H1 (cell line): ENCODE results near the gene EFNA3. TPM values are rescaled to one million over a fixed set of nuclear protein-coding genes. Genes with fewer than 3 reads are reported as not detected.

Experiments used
- CREB1 ChIP-seq: IDR thresholded peaks from 2 replicates; pipeline ENCODE4 v1.6.1; 2012; ENCODE audit warnings: inconsistent platforms
- EGR1 ChIP-seq: IDR thresholded peaks from 2 replicates; pipeline ENCODE4 v1.6.1; 2011; ENCODE audit warnings: low read depth, low read length, borderline replicate concordance
- POLR2A ChIP-seq, 2 experiments: IDR thresholded peaks; 1 replicate in 1 of 2; 2 replicates in 1 of 2; pipeline ENCODE4 v1.6.1; 2011; ENCODE audit warnings: low read depth in 2 of 2, low read length in 2 of 2, mild to moderate bottlenecking in 2 of 2; ENCODE audit errors: control extremely low read depth in 1 of 2
- POLR2AphosphoS5 ChIP-seq: IDR thresholded peaks from 2 replicates; pipeline ENCODE4 v1.6.1; 2011; ENCODE audit warnings: low read depth, low read length
- POU5F1 ChIP-seq: IDR thresholded peaks from 2 replicates; pipeline ENCODE4 v1.6.1; 2011; ENCODE audit warnings: low read depth, mild to moderate bottlenecking, low read length, moderate library complexity
- RAD21 ChIP-seq, 2 experiments: IDR thresholded peaks in 1 of 2; conservative IDR thresholded peaks in 1 of 2; 2 replicates each; pipeline ENCODE4 v1.6.1; 2011; ENCODE audit warnings: low read depth in 2 of 2, low read length in 2 of 2, improper control_type of control experiment in 1 of 2, inconsistent platforms in 1 of 2, mild to moderate bottlenecking in 1 of 2, moderate library complexity in 1 of 2
- SP1 ChIP-seq: IDR thresholded peaks from 2 replicates; pipeline ENCODE4 v1.6.1; 2011; ENCODE audit warnings: low read depth, low read length
- TCF12 ChIP-seq: IDR thresholded peaks from 2 replicates; pipeline ENCODE4 v1.6.1; 2011; ENCODE audit warnings: low read depth, mild to moderate bottlenecking, low read length
- polyA plus RNA-seq, 7 experiments: library from polyadenylated mRNA; depleted of rRNA in 3 of 7; stranded (reverse) in 5 of 7; unstranded in 2 of 7; fragments of >200 nt in 5 of 7; fragments of 200-250 nt in 2 of 7; gene quantifications; 1 replicate in 5 of 7; 2 replicates in 1 of 7; 4 replicates in 1 of 7; pipeline versions ENCODE4 v1.2.1 to v1.2.3, GENCODE V29; 2011 to 2013; ENCODE audit warnings: missing spikeins in 2 of 7, mixed read lengths in 2 of 7
- total RNA-seq: library from RNA; stranded (reverse); fragmentation: NEBNext Ultra II Directional; extraction: Animal tissue kit (Norgen Biotek cat#: 25700); gene quantifications from 2 replicates; pipeline ENCODE4 v1.2.1, GENCODE V29; 2021

The EFNA3 gene
- total and polyA plus RNA-seq, 2 of the 8 experiments (the other 6 are each of a cell fraction or from before 2014, with no cell fraction given), result 10.8 to 13.8 TPM

- TF ChIP-seq RAD21 (IDR thresholded peaks at IDR 0.05 in 1 of 2, conservative IDR thresholded peaks at IDR 0.05 in 1 of 2; ENCODE audit: low read depth in 2 of 2, low read length in 2 of 2), result peak; percentile 54 to 69
- no peak for TF ChIP-seq POLR2AphosphoS5
- no peak for TF ChIP-seq SP1
- TF ChIP-seq POLR2A (IDR thresholded peaks at IDR 0.05; ENCODE audit: control extremely low read depth in 1 of 2, low read depth in 2 of 2, low read length in 2 of 2), result no peak
- no peak for TF ChIP-seq TCF12
- TF ChIP-seq EGR1, result no peak
- no peak for TF ChIP-seq POU5F1
- TF ChIP-seq CREB1, result no peak
- TF ChIP-seq, all 59 proteins: peak for 2
These were observed 15.4 kb downstream of the EFNA3 start (continued) for GRCh38 chr1:155093911-155094621.
